ENCODE measurements around the gene TEX2.
A peak's percentile ranks its signal among the peaks of the same experiment; 100 is the strongest.

The TEX2 gene

DNA sequence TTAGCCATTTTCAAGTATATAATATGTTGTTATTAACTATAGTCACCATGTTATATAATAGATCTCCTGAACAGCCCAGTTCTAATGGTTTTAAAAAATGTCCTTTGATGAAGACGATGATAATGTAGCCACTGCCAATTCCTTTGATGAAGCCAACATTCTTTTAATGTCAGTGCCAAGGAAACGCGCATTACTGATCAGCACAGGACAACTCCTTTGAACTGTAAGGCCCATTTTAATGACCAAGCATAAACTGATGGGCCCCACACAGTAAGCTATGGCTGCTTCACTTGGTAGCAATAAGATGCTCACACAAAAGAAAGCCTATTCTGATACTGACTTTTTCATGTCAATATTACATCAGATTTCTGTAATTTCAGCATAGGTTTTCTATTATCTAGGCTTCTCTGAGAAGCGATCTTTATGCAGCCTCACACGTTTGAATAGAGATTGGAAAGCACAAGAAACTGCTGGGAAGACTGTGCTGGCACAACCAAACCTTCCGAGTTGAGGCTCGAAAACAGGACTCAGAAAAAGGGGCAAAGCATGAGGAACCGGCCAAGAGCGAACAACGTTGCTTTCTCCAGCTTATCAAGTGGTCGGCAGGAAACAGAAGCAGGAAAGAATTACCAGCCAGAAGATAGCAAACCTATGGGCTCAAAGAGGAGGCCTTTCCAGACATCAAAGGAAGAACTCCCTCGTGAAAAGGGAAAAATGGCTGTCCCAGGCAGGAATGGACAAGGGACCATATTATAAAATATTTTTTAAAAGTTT, 152.5 kb downstream of the TEX2 start:
- H2BK120ac ChIP-seq (ENCODE audit: low read depth, low read length): no peak overlapping the region
- H2BK5ac ChIP-seq (ENCODE audit: low read depth, low read length, poor library complexity, severe bottlenecking): no peak overlapping the region
- H2AFZ ChIP-seq (ENCODE audit: low read depth, low read length): no peak overlapping the region
- H4K91ac ChIP-seq (ENCODE audit: low read length): no peak overlapping the region
- H3K27ac ChIP-seq (ENCODE audit: low read length, poor library complexity, severe bottlenecking): no peak overlapping the region
- H3K4me2 ChIP-seq (ENCODE audit: low read length, poor library complexity, severe bottlenecking): no peak overlapping the region
- H2AK5ac ChIP-seq (ENCODE audit: low read length, severe bottlenecking): no peak overlapping the region
- no peak overlapping the region for H4K8ac ChIP-seq (ENCODE audit: low read length)
- H3K9ac ChIP-seq (ENCODE audit: low read length): no peak overlapping the region
- no peak overlapping the region for H3K4ac ChIP-seq (ENCODE audit: low read depth in 1 of 2, low read length in 2 of 2)
- peaks cover 0 to 2% of the 10 kb centered on the region in 2 experiments for H3K36me3 ChIP-seq (ENCODE audit: control insufficient read depth in 1 of 2, insufficient read depth in 2 of 2, low read depth in 1 of 2, low read length in 2 of 2)
- H2BK15ac ChIP-seq (ENCODE audit: low read depth, poor library complexity, severe bottlenecking): no peak overlapping the region
- H3K79me1 ChIP-seq (replicated peaks; ENCODE audit: low read length, poor library complexity, severe bottlenecking): peaks cover 16% of the 10 kb centered on the region
- no peaks in the 10 kb centered on the region for H3K9me3 ChIP-seq (ENCODE audit: control insufficient read depth, low read length)
- H3K4me1 ChIP-seq (ENCODE audit: control insufficient read depth, insufficient read depth, low read depth, low read length): peaks cover 2% of the 10 kb centered on the region
- no peak for DNase-seq
- H2BK12ac ChIP-seq (ENCODE audit: low read length in 2 of 2): peak overlapping the region in 1 of 2 experiments; percentile 34
- H3K27me3 ChIP-seq (ENCODE audit: control insufficient read depth in 1 of 2, insufficient read depth in 1 of 2, low read length in 2 of 2): no peaks in the 10 kb centered on the region
- whole genome bisulfite sequencing: 85% methylated on average over 11 of the region's 12 CpGs
- no peak overlapping the region for H3K14ac ChIP-seq (ENCODE audit: low read length in 2 of 2)
- H3K18ac ChIP-seq (ENCODE audit: low read depth in 1 of 2, low read length in 2 of 2): no peak overlapping the region
- H3K4me3 ChIP-seq (ENCODE audit: insufficient read depth in 1 of 2, low read depth in 1 of 2, low read length in 2 of 2): no peak overlapping the region
- H3K23ac ChIP-seq (ENCODE audit: low read length in 2 of 2): no peak overlapping the region

DNA sequence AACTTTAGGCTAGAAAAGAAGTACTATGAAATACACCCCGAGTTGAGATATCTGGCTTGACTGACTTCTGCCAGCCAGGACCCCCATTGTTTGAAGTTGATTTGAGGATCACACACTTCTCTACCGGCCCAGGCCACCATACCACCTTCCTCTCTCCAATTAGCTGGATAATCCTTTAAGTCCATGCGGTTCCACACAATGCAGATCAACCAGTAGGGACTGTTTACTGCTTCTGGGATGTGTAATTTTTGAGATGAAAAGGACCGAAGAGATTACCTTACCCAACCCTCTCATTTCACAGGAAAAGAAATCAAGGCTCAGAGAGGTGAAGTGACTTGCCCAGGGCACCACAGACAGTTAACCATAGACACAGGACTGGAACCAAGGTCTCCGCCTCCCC, 153.7 kb downstream of the TEX2 start:
- Histone ChIP-seq H3K4ac (ENCODE audit: low read depth in 1 of 2, low read length in 2 of 2) (no peak overlapping the region), H3K9ac (ENCODE audit: low read length) (no peak overlapping the region), H2BK5ac (ENCODE audit: low read depth, low read length, poor library complexity, severe bottlenecking) (no peak overlapping the region), H3K4me1 (ENCODE audit: control insufficient read depth, insufficient read depth, low read depth, low read length) (peaks cover 2% of the 10 kb centered on the region), H2AK5ac (ENCODE audit: low read length, severe bottlenecking) (no peak overlapping the region), H3K27ac (ENCODE audit: low read length, poor library complexity, severe bottlenecking) (no peak overlapping the region), H3K23ac (ENCODE audit: low read length in 2 of 2) (no peak overlapping the region), H3K27me3 (ENCODE audit: control insufficient read depth in 1 of 2, insufficient read depth in 1 of 2, low read length in 2 of 2) (no peaks in the 10 kb centered on the region), H3K36me3 (ENCODE audit: control insufficient read depth in 1 of 2, insufficient read depth in 2 of 2, low read depth in 1 of 2, low read length in 2 of 2) (peaks cover 0 to 2% of the 10 kb centered on the region in 2 experiments), H3K4me3 (ENCODE audit: insufficient read depth in 1 of 2, low read depth in 1 of 2, low read length in 2 of 2) (no peak overlapping the region), H3K79me1 (replicated peaks; ENCODE audit: low read length, poor library complexity, severe bottlenecking) (peaks cover 11% of the 10 kb centered on the region), H4K8ac (ENCODE audit: low read length) (no peak overlapping the region), H3K18ac (ENCODE audit: low read depth in 1 of 2, low read length in 2 of 2) (no peak overlapping the region), H4K91ac (ENCODE audit: low read length) (no peak overlapping the region), H3K9me3 (ENCODE audit: control insufficient read depth, low read length) (no peaks in the 10 kb centered on the region), H3K4me2 (ENCODE audit: low read length, poor library complexity, severe bottlenecking) (no peak overlapping the region), H2BK12ac (ENCODE audit: low read length in 2 of 2) (no peak overlapping the region), H2AFZ (ENCODE audit: low read depth, low read length) (no peak overlapping the region), H3K14ac (ENCODE audit: low read length in 2 of 2) (no peak overlapping the region), H2BK15ac (ENCODE audit: low read depth, poor library complexity, severe bottlenecking) (no peak overlapping the region), H2BK120ac (ENCODE audit: low read depth, low read length) (no peak overlapping the region)
- no peak for DNase-seq
- WGBS: 99% methylated on average over 4 of the region's 5 CpGs

DNA sequence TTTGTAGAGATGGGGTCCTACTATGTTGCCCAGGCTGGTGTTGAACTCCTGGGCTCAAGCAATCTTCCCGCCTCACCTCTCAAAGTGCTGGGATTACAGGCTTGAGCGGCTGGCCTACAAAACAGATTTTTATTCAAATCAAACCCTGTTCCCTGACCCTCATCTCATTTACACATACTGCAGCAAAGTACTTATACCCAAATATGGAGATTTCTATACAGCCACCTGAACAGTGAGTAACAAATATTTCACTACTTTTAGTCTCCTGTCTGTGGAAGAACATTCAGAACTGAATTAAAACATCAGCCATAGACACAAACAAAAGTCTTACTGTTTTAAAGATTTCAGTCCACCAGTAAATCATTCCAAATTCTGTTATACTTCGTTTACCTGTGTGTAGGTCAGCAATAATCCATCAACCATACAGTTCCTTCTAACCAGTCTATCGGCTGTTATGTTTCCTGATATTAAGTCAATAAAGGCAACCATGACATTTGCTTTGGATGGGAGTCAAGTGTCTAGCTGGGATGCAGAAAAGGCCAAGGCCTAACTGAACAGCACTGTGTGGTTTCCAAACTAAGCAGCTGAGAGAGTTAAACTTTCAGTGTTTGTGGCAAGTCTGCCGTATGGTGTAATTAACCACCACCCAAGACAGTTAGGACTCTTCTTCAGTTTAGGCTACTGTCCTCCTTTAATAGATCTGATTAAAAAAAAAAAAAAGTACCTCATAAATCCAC, 155.4 kb downstream of the TEX2 start:
- Histone ChIP-seq H3K79me1 (replicated peaks; ENCODE audit: low read length, poor library complexity, severe bottlenecking) (peaks cover 14% of the 10 kb centered on the region), H2BK5ac (ENCODE audit: low read depth, low read length, poor library complexity, severe bottlenecking) (no peak overlapping the region), H4K8ac (ENCODE audit: low read length) (no peak overlapping the region), H2AFZ (ENCODE audit: low read depth, low read length) (no peak overlapping the region), H3K36me3 (ENCODE audit: control insufficient read depth in 1 of 2, insufficient read depth in 2 of 2, low read depth in 1 of 2, low read length in 2 of 2) (peaks cover 0 to 2% of the 10 kb centered on the region in 2 experiments), H3K14ac (ENCODE audit: low read length in 2 of 2) (no peak overlapping the region), H3K23ac (ENCODE audit: low read length in 2 of 2) (no peak overlapping the region), H3K9ac (ENCODE audit: low read length) (no peak overlapping the region), H2BK15ac (ENCODE audit: low read depth, poor library complexity, severe bottlenecking) (no peak overlapping the region), H3K18ac (ENCODE audit: low read depth in 1 of 2, low read length in 2 of 2) (no peak overlapping the region), H3K4me3 (ENCODE audit: insufficient read depth in 1 of 2, low read depth in 1 of 2, low read length in 2 of 2) (no peak overlapping the region), H3K27me3 (ENCODE audit: control insufficient read depth in 1 of 2, insufficient read depth in 1 of 2, low read length in 2 of 2) (no peaks in the 10 kb centered on the region), H3K4me2 (ENCODE audit: low read length, poor library complexity, severe bottlenecking) (no peak overlapping the region), H3K4me1 (ENCODE audit: control insufficient read depth, insufficient read depth, low read depth, low read length) (peaks cover 3% of the 10 kb centered on the region), H2BK120ac (ENCODE audit: low read depth, low read length) (no peak overlapping the region), H3K27ac (ENCODE audit: low read length, poor library complexity, severe bottlenecking) (no peak overlapping the region), H3K9me3 (ENCODE audit: control insufficient read depth, low read length) (no peaks in the 10 kb centered on the region), H2AK5ac (ENCODE audit: low read length, severe bottlenecking) (no peak overlapping the region), H3K4ac (ENCODE audit: low read depth in 1 of 2, low read length in 2 of 2) (no peak overlapping the region), H4K91ac (ENCODE audit: low read length) (no peak overlapping the region), H2BK12ac (ENCODE audit: low read length in 2 of 2) (no peak overlapping the region)
- WGBS: 96% methylated on average over 5 of the region's 5 CpGs
- DNase-seq: no peak

DNA sequence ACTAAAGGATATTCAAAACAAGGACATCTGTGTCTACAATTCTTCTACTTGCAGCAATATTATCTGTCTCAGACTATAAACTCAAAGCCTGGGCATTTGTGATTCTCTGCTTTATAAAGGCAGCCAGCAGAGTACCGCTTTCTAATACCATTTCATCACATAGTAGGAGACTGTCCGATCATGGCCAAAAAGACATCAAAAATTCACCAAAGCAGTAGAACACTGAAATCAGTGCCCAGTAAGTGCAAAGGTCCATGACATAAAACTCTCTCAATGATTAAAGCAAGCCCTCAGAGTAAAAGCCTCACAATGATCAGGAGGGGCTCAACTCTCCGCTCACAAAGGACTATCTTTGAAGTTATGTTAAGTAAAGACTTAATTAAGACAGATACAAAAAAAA, 156.1 kb downstream of the TEX2 start:
- H3K14ac ChIP-seq (ENCODE audit: low read length in 2 of 2): no peak overlapping the region
- H3K27ac ChIP-seq (ENCODE audit: low read length, poor library complexity, severe bottlenecking): no peak overlapping the region
- H4K8ac ChIP-seq (ENCODE audit: low read length): no peak overlapping the region
- no peak overlapping the region for H3K9ac ChIP-seq (ENCODE audit: low read length)
- no peak overlapping the region for H2BK5ac ChIP-seq (ENCODE audit: low read depth, low read length, poor library complexity, severe bottlenecking)
- peaks cover 3% of the 10 kb centered on the region for H3K4me1 ChIP-seq (ENCODE audit: control insufficient read depth, insufficient read depth, low read depth, low read length)
- no peaks in the 10 kb centered on the region for H3K27me3 ChIP-seq (ENCODE audit: control insufficient read depth in 1 of 2, insufficient read depth in 1 of 2, low read length in 2 of 2)
- peak overlapping the region; percentile 53 for H2AK5ac ChIP-seq (ENCODE audit: low read length, severe bottlenecking)
- no peak overlapping the region for H3K23ac ChIP-seq (ENCODE audit: low read length in 2 of 2)
- no peak overlapping the region for H2BK12ac ChIP-seq (ENCODE audit: low read length in 2 of 2)
- no peaks in the 10 kb centered on the region for H3K9me3 ChIP-seq (ENCODE audit: control insufficient read depth, low read length)
- 88% methylated on average over 2 of the region's 3 CpGs for whole genome bisulfite sequencing
- no peak overlapping the region for H3K18ac ChIP-seq (ENCODE audit: low read depth in 1 of 2, low read length in 2 of 2)
- no peak overlapping the region for H3K4me2 ChIP-seq (ENCODE audit: low read length, poor library complexity, severe bottlenecking)
- no peak overlapping the region for H3K4me3 ChIP-seq (ENCODE audit: insufficient read depth in 1 of 2, low read depth in 1 of 2, low read length in 2 of 2)
- no peak overlapping the region for H4K91ac ChIP-seq (ENCODE audit: low read length)
- H3K4ac ChIP-seq (ENCODE audit: low read depth in 1 of 2, low read length in 2 of 2): no peak overlapping the region
- H2AFZ ChIP-seq (ENCODE audit: low read depth, low read length): no peak overlapping the region
- H3K79me1 ChIP-seq (replicated peaks; ENCODE audit: low read length, poor library complexity, severe bottlenecking): peaks cover 15% of the 10 kb centered on the region
- no peak for DNase-seq
- H2BK15ac ChIP-seq (ENCODE audit: low read depth, poor library complexity, severe bottlenecking): no peak overlapping the region
- no peak overlapping the region for H2BK120ac ChIP-seq (ENCODE audit: low read depth, low read length)
- H3K36me3 ChIP-seq (ENCODE audit: control insufficient read depth in 1 of 2, insufficient read depth in 2 of 2, low read depth in 1 of 2, low read length in 2 of 2): no peaks in the 10 kb centered on the region
